PC-9 (cell line): ENCODE results near the gene DCLK3. TPM values are rescaled to one million over a fixed set of nuclear protein-coding genes. Genes with fewer than 3 reads are reported as not detected.

ENCODE experiments used
- BruUV-seq: library from RNA; stranded (reverse); fragments of 400-500 nt; replicated peaks from 2 replicates; lab custom pipeline; 2021; lab: Mats Ljungman, UMichigan
- CTCF ChIA-PET: fragments of 300-600 bp; sonication (Branson Sonifier 250); formaldehyde crosslinking; loops from one replicate; lab custom pipeline; 2022; ENCODE audit warnings: antibody characterized with exemption; lab: Charles Lee
- POLR2A ChIA-PET: fragments of 300-600 bp; sonication (Branson Sonifier 250); formaldehyde crosslinking; loops from one replicate; lab custom pipeline; 2022; ENCODE audit warnings: antibody characterized with exemption; ENCODE audit not compliant: unreplicated experiment; lab: Charles Lee
- DNase-seq, 2 experiments: peaks; one replicate each; pipeline versions ENCODE4 v3.0.0 to v3.0.0-alpha.2; 2015 to 2022; ENCODE audit warnings: mixed read lengths in 1 of 2
- H2AFZ ChIP-seq: fragments of 200-600 bp; sonication (generic); 2 replicates; pipeline ENCODE4 v1.8.1; 2017; ENCODE audit warnings: antibody characterized with exemption
- H3F3A ChIP-seq: fragments of 200-600 bp; sonication (generic); 2 replicates; pipeline ENCODE4 v1.8.1; 2017; ENCODE audit warnings: antibody characterized with exemption, mild to moderate bottlenecking, low read depth; ENCODE audit not compliant: insufficient read depth
- H3K27ac ChIP-seq: fragments of 200-600 bp; sonication (generic); 2 replicates; pipeline ENCODE4 v1.6.1; 2016; ENCODE audit warnings: mixed run types
- H3K27me3 ChIP-seq: fragments of 200-600 bp; sonication (generic); 2 replicates; pipeline ENCODE4 v1.6.1; 2016; ENCODE audit warnings: low read depth, mixed run types; ENCODE audit not compliant: insufficient read depth
- H3K36me3 ChIP-seq: fragments of 200-600 bp; sonication (generic); 2 replicates; pipeline ENCODE4 v1.6.1; 2016; ENCODE audit warnings: low read depth, mixed run types
- H3K4me1 ChIP-seq: fragments of 200-600 bp; sonication (generic); replicated peaks from 2 replicates; pipeline ENCODE4 v1.6.1; 2016; ENCODE audit warnings: mixed run types; ENCODE audit not compliant: insufficient read depth
- H3K4me2 ChIP-seq: fragments of 200-600 bp; sonication (generic); 2 replicates; pipeline ENCODE4 v1.6.1; 2017; ENCODE audit warnings: mixed run types
- H3K4me3 ChIP-seq: fragments of 200-600 bp; sonication (generic); 2 replicates; pipeline ENCODE4 v1.6.1; 2016; ENCODE audit warnings: mixed run types
- H3K79me2 ChIP-seq: fragments of 200-600 bp; sonication (generic); 2 replicates; pipeline ENCODE4 v1.6.1; 2017; ENCODE audit warnings: low read depth, mixed run types
- H3K9me2 ChIP-seq: fragments of 200-600 bp; sonication (generic); 2 replicates; pipeline ENCODE4 v1.8.1; 2017; ENCODE audit warnings: mild to moderate bottlenecking; ENCODE audit not compliant: insufficient read depth
- H3K9me3 ChIP-seq: fragments of 200-600 bp; sonication (generic); 2 replicates; pipeline ENCODE4 v1.8.1; 2016; ENCODE audit warnings: low read depth; ENCODE audit not compliant: insufficient read depth
- H4K20me1 ChIP-seq: fragments of 200-600 bp; sonication (generic); 2 replicates; pipeline ENCODE4 v1.8.1; 2017; ENCODE audit not compliant: insufficient read depth
- CTCF ChIP-seq: fragments of 200-600 bp; sonication (generic); conservative IDR thresholded peaks from 2 replicates; pipeline ENCODE4 v1.6.1; 2017; ENCODE audit warnings: mixed run types, antibody characterized with exemption, mild to moderate bottlenecking, moderate library complexity
- EZH2 ChIP-seq: fragments of 200-600 bp; sonication (generic); IDR thresholded peaks from 2 replicates; pipeline ENCODE4 v1.8.0; 2017; ENCODE audit warnings: antibody characterized with exemption, low read depth
- intact Hi-C: fragments of 100-400 bp; cut with micrococcal nuclease; formaldehyde crosslinking; loops from one replicate; pipeline ENCODE4 v1.10.0; 2022; ENCODE audit not compliant: unreplicated experiment
- total RNA-seq: library from RNA; stranded (reverse); gene quantifications from 2 replicates; pipeline ENCODE4 v1.2.3, GENCODE V29; 2021

Gene DCLK3
- total RNA-seq, 1 experiment from 2014 or later: not detected

DNA sequence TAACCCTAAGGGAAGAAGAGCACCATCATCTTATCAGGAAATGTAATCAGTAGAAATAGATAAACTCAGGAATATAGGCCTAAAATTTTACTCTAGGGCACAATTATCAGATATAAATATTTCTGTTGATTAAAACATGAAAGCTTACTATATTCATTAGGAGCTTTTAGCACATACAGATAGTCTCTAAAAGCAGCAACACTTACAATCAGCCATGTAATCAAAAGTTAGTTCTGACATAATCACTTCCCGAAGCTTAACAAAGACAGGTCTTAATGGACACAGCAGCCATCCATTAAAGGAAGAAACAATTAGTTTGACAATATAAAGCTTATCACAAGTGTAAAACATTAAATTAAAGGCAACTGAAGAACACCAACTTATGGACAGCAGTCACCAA, 30.6 kb downstream of the DCLK3 start:
- Histone ChIP-seq H3K27me3 (no peaks in the 10 kb centered on the region), H3K4me3 (no peak overlapping the region), H3K79me2 (no peaks in the 10 kb centered on the region), H3K9me2 (no peaks in the 10 kb centered on the region), H3K9me3 (no peaks in the 10 kb centered on the region; the same call in 1 of the 2 replicates), H3K27ac (no peak overlapping the region), H4K20me1 (no peaks in the 10 kb centered on the region), H3K4me2 (no peak overlapping the region), H2AFZ (no peak overlapping the region), H3K36me3 (no peaks in the 10 kb centered on the region), H3K4me1 (no peaks in the 10 kb centered on the region), H3F3A (no peaks in the 10 kb centered on the region)
- TF ChIP-seq EZH2 (no peak), CTCF (no peak)
- intact Hi-C loops: no loop called here
- CTCF ChIA-PET: no interaction called here
- DNase-seq: no peak
- POLR2A ChIA-PET: no interaction called here
- BruUV-seq: no TSS peak

GRCh38 chr3:36733162-36733696, 31.1 kb downstream of the DCLK3 start:
- ChIA-PET POLR2A (no interaction called here), CTCF (no interaction called here)
- Histone ChIP-seq H3K9me3 (no peaks in the 10 kb centered on the region; the same call in 1 of the 2 replicates), H2AFZ (no peak overlapping the region), H4K20me1 (no peaks in the 10 kb centered on the region), H3K4me2 (no peak overlapping the region), H3K36me3 (no peaks in the 10 kb centered on the region), H3K27ac (no peak overlapping the region), H3K9me2 (no peaks in the 10 kb centered on the region), H3K27me3 (no peaks in the 10 kb centered on the region), H3K4me1 (no peaks in the 10 kb centered on the region), H3F3A (no peaks in the 10 kb centered on the region), H3K4me3 (no peak overlapping the region), H3K79me2 (no peaks in the 10 kb centered on the region)
- no peak for TF ChIP-seq EZH2
- TF ChIP-seq CTCF: no peak
- no TSS peak for BruUV-seq
- no peak for DNase-seq
- intact Hi-C loops: no loop called here

DNA sequence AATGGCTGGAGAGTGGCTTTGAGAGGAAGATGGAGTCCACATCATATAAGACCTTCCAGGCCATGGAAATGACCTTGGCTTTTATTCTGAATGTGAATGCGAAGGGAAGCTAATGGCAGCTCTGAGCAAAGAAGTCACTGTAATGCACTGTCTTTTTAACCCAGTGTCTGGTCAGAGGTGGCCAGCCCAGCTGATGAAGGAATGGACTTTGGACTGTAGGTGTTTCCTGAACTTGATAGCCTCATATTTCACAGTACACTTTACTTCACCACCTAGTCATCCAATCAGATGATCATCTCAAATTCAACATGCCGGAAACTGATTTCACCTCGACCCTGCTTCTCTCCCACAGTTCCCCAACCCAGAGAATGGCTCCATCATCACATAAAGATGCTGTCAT, 33.4 kb downstream of the DCLK3 start:
- Histone ChIP-seq H3K79me2 (no peaks in the 10 kb centered on the region), H3K4me2 (no peak overlapping the region), H2AFZ (no peak overlapping the region), H3K27me3 (0 out of 2 replicates have a peak, but pooled peaks cover 4% of the 10 kb centered on the region), H3K9me2 (no peaks in the 10 kb centered on the region), H3K36me3 (no peaks in the 10 kb centered on the region), H3K9me3 (no peaks in the 10 kb centered on the region; the same call in 1 of the 2 replicates), H3K4me3 (no peak overlapping the region), H3K27ac (no peak overlapping the region), H4K20me1 (no peaks in the 10 kb centered on the region), H3F3A (no peaks in the 10 kb centered on the region), H3K4me1 (no peaks in the 10 kb centered on the region)
- DNase-seq: no peak
- POLR2A ChIA-PET: no interaction called here
- BruUV-seq: no TSS peak
- intact Hi-C loops: no loop called here
- TF ChIP-seq EZH2: no peak
- CTCF ChIA-PET: interaction anchor here (0.6 kb wide), 1 partner anchor 136 kb away, joined by 3 read pairs; no protein-coding TSS in a partner anchor
